Left lung (tissue), 10 donors: Measurements from ENCODE around the gene PTPN18. TPM values are rescaled to one million over a fixed set of nuclear protein-coding genes. Genes with fewer than 3 reads are reported as not detected.

ENCODE experiments used
- ATAC-seq: fragments of 200-7000 bp; cut with Tn5 transposase; one replicate; pipeline ENCODE4 v1.9.1; 2020; ENCODE audit warnings: moderate library complexity
- DNase-seq, 4 donors: peaks; one replicate each; pipeline ENCODE4 v3.0.0-alpha.2; 2013 to 2020
- H3K27ac ChIP-seq, 2 donors: fragments of 200-600 bp; sonication (generic) in 1 of 2; one replicate each; pipeline versions ENCODE4 v1.5.0 to v1.8.0; 2020 to 2021
- H3K27me3 ChIP-seq, 2 donors: fragments of 200-600 bp; sonication (generic) in 1 of 2; one replicate each; pipeline versions ENCODE4 v1.5.0 to v1.8.0; 2020 to 2021
- H3K36me3 ChIP-seq, 2 donors: fragments of 200-600 bp; sonication (generic) in 1 of 2; one replicate each; pipeline versions ENCODE4 v1.5.0 to v1.8.0; 2020 to 2021
- H3K4me1 ChIP-seq, 2 donors: fragments of 200-600 bp; one replicate each; pipeline ENCODE4 v1.8.0; 2021
- H3K4me3 ChIP-seq, 2 donors: fragments of 200-600 bp; sonication (generic) in 1 of 2; one replicate each; pipeline versions ENCODE4 v1.5.0 to v1.8.0; 2020 to 2021; ENCODE audit warnings: mild to moderate bottlenecking in 1 of 2
- H3K9me3 ChIP-seq, 2 donors: fragments of 200-600 bp; sonication (generic) in 1 of 2; one replicate each; pipeline versions ENCODE4 v1.5.0 to v1.8.0; 2020 to 2021
- intact Hi-C, 2 donors: fragments of 100-400 bp; cut with DNase I; formaldehyde crosslinking; loops; one replicate each; pipeline versions ENCODE4 v1.11.2 to v1.14.2; 2022
- polyA plus RNA-seq, 6 donors: library from polyadenylated mRNA; unstranded; fragments of 120-200 nt; gene quantifications; one replicate each; pipeline ENCODE4 v1.2.1, GENCODE V29; 2013; ENCODE audit not compliant: insufficient read length in 6 of 6
- total RNA-seq, 2 donors: library from RNA; stranded (reverse); fragmentation: NEBNext Ultra II Directional; extraction: Animal tissue kit (Norgen Biotek cat#: 25700); gene quantifications; one replicate each; pipeline ENCODE4 v1.2.1, GENCODE V29; 2021
- TF ChIP-seq, protein P1 (sequence below), 2 donors: fragments of 200-600 bp; sonication (generic) in 1 of 2; IDR thresholded peaks; one replicate each; pipeline versions ENCODE4 v1.5.0 to v1.8.0; 2021; ENCODE audit warnings: antibody characterized with exemption in 2 of 2
- donor health status: DM: no; HTN: yes; CAD: no.
- donor health status: DM: no; HTN: no; CAD: no.

PTPN18 gene
- total and polyA plus RNA-seq, 8 donors, result 35.1 to 74.7 (median 40.1) TPM

DNA sequence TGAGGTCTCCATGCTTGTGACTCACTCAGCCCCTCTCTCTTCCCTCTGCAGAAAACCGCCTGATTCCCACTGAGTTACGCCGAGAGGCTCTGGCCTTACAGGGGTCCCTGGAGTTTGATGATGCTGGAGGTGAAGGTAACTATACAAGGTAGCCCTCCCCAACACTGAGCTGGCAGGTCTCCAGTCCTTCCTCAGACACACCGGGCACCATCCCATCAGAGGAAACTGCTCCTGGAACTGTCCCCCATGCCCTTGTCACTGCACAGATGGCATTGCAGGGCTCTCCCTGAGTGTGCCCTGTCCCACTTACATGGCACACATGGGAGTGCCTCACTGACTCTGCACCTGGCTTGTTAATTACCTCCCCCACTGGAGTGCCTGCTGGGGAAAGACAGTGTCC, 11.3 kb upstream of the PTPN18 start:
- TF ChIP-seq, protein P1, sequence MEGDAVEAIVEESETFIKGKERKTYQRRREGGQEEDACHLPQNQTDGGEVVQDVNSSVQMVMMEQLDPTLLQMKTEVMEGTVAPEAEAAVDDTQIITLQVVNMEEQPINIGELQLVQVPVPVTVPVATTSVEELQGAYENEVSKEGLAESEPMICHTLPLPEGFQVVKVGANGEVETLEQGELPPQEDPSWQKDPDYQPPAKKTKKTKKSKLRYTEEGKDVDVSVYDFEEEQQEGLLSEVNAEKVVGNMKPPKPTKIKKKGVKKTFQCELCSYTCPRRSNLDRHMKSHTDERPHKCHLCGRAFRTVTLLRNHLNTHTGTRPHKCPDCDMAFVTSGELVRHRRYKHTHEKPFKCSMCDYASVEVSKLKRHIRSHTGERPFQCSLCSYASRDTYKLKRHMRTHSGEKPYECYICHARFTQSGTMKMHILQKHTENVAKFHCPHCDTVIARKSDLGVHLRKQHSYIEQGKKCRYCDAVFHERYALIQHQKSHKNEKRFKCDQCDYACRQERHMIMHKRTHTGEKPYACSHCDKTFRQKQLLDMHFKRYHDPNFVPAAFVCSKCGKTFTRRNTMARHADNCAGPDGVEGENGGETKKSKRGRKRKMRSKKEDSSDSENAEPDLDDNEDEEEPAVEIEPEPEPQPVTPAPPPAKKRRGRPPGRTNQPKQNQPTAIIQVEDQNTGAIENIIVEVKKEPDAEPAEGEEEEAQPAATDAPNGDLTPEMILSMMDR (IDR thresholded peaks at IDR 0.05), result no peak
- intact Hi-C loops, result no loop called here
- peaks cover 0 to 49% of the 10 kb centered on the region in 2 donors for H3K36me3 ChIP-seq
- no peaks in the 10 kb centered on the region for H3K9me3 ChIP-seq
- no peaks in the 10 kb centered on the region for H3K27me3 ChIP-seq
- no peak overlapping the region for H3K27ac ChIP-seq
- no peak overlapping the region for H3K4me3 ChIP-seq
- H3K4me1 ChIP-seq, result peaks cover 11 to 26% of the 10 kb centered on the region in 2 donors
- DNase-seq, result no peak
- no peak for ATAC-seq

DNA sequence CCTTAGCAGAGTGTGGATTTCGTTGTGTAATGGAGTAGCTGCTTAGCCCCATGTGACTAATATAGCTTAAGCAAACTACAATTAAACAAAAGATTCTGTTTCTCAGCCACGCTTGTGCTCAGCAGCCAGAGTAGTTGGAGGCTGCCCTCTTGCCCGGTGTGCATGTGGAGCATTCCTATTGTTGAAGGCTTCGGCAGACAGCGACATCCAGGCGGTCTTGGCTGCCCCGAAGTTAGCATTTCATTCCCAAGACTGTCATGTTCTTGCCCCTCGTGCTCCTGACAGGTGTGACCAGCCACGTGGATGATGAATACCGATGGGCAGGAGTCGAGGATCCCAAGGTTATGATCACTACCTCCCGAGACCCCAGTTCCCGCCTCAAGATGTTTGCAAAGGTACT, 10.8 kb upstream of the PTPN18 start:
- TF ChIP-seq, protein P1 (IDR thresholded peaks at IDR 0.05), result no peak
- no peaks in the 10 kb centered on the region for H3K27me3 ChIP-seq
- no peak overlapping the region for H3K4me3 ChIP-seq
- H3K4me1 ChIP-seq, result peaks cover 11 to 26% of the 10 kb centered on the region in 2 donors
- peaks cover 0 to 49% of the 10 kb centered on the region in 2 donors for H3K36me3 ChIP-seq
- intact Hi-C loops, result no loop called here
- DNase-seq, result no peak
- no peaks in the 10 kb centered on the region for H3K9me3 ChIP-seq
- ATAC-seq, result no peak
- no peak overlapping the region for H3K27ac ChIP-seq

DNA sequence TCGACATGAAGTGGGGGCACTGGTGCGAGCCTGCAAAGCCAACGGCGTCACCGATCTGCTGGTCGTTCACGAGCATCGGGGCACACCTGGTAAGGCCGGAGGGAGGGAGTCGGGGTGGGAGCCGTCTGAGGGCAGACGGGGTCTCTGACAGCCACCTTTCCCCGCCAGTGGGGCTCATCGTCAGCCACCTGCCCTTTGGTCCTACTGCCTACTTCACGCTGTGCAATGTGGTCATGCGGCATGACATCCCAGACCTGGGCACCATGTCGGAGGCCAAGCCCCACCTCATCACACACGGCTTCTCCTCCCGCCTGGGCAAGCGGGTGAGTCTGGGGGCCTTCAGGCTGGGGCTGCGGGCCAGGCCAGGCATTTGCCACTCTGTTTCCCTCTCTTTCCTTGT, 10.2 kb upstream of the PTPN18 start:
- Histone ChIP-seq H3K27ac (no peak overlapping the region), H3K9me3 (no peaks in the 10 kb centered on the region), H3K4me3 (no peak overlapping the region), H3K36me3 (peaks cover 0 to 49% of the 10 kb centered on the region in 2 donors), H3K4me1 (peaks cover 11 to 23% of the 10 kb centered on the region in 2 donors), H3K27me3 (no peaks in the 10 kb centered on the region)
- TF ChIP-seq, protein P1 (IDR thresholded peaks at IDR 0.05), result no peak
- no peak for ATAC-seq
- DNase-seq, result peak in 1 of 4 donors; percentile 74
- intact Hi-C loops, result no loop called here

DNA sequence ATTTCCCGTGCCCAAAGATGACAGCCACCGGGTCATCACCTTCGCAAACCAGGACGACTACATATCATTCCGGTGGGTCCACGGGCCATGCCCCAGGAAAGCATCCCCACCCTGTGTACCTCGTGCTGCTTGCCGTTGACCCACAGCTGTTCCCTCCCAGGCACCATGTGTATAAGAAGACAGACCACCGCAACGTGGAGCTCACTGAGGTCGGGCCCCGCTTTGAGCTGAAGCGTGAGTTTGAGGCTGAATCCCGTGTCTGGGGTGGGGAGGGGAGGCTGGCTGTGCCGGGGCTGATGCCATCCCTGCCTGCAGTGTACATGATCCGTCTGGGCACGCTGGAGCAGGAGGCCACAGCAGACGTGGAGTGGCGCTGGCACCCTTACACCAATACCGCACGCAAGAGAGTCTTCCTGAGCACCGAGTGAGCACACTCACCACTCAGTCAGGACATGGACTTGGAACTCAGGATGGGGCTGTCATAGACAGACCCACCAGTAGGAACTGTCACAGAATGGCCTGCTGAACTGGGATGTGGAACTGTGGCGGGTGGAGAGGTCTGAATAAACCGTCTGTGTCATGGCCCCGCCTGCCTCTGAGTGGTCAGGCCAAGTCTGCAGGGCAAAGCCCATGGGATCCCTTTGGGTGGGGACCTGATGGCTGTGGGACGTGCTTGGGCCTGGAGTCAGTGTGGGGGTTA, 9.7 kb upstream of the PTPN18 start:
- intact Hi-C loops, result no loop called here
- Histone ChIP-seq H3K4me1 (peaks cover 7 to 20% of the 10 kb centered on the region in 2 donors), H3K4me3 (no peak overlapping the region), H3K9me3 (no peaks in the 10 kb centered on the region), H3K27me3 (no peaks in the 10 kb centered on the region), H3K27ac (no peak overlapping the region), H3K36me3 (peaks cover 0 to 49% of the 10 kb centered on the region in 2 donors)
- DNase-seq, result peak in 1 of 4 donors; percentile 63
- no peak for ATAC-seq
- TF ChIP-seq, protein P1 (IDR thresholded peaks at IDR 0.05), result no peak

DNA sequence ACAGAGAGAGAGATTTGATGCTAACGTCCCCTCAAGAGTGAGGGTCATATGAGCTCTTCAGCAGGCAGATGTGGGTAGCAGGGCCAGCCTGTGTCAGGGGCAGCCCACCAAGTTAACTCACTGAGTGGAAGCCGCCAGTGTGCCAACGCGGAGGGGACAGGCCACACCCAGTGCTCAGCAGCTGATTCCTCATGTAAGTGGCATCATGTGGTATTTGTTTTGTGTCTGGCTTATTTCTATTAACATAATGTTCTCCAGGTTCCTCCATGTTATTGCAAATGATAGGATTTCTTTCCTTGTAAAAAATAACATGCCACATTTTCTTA, 9.2 kb upstream of the PTPN18 start:
- no peak overlapping the region for H3K4me3 ChIP-seq
- no peak for ATAC-seq
- DNase-seq, result no peak
- H3K4me1 ChIP-seq, result peaks cover 4 to 17% of the 10 kb centered on the region in 2 donors
- TF ChIP-seq, protein P1 (IDR thresholded peaks at IDR 0.05), result no peak
- H3K9me3 ChIP-seq, result no peaks in the 10 kb centered on the region
- H3K27ac ChIP-seq, result no peak overlapping the region
- no peaks in the 10 kb centered on the region for H3K27me3 ChIP-seq
- H3K36me3 ChIP-seq, result peaks cover 0 to 49% of the 10 kb centered on the region in 2 donors
- intact Hi-C loops, result no loop called here
